Cardiac muscle cell (in vitro differentiated cells and primary cell): ENCODE data around the gene BAHCC1. TPM values are rescaled to one million over a fixed set of nuclear protein-coding genes. Genes with fewer than 3 reads are reported as not detected.

Experiments used
- DNase-seq, 2 donors: peaks; one replicate each; pipeline versions ENCODE4 v3.0.0 to v3.0.0-alpha.2; 2010 to 2017; ENCODE audit warnings: low read depth in 1 of 2, low spot score in 1 of 2
- H3K27ac ChIP-seq: fragments of 200-600 bp; sonication (generic); 2 replicates; pipeline ENCODE4 v1.5.1; 2016
- H3K27me3 ChIP-seq: fragments of 200-600 bp; sonication (generic); 2 replicates; pipeline ENCODE4 v1.6.0; 2016; ENCODE audit warnings: control low read depth
- H3K36me3 ChIP-seq: fragments of 200-600 bp; sonication (generic); 2 replicates; pipeline ENCODE4 v1.5.1; 2016; ENCODE audit warnings: control low read depth
- H3K4me1 ChIP-seq: fragments of 200-600 bp; sonication (generic); 2 replicates; pipeline ENCODE4 v1.8.1; 2017; ENCODE audit warnings: low read depth, mild to moderate bottlenecking, mixed run types
- H3K4me3 ChIP-seq: fragments of 200-600 bp; sonication (generic); 2 replicates; pipeline ENCODE4 v1.5.1; 2016; ENCODE audit warnings: mild to moderate bottlenecking
- H3K9me3 ChIP-seq: fragments of 200-600 bp; sonication (generic); 2 replicates; pipeline ENCODE4 v1.5.1; 2017; ENCODE audit warnings: low read depth, mild to moderate bottlenecking, control low read depth
- polyA plus RNA-seq: library from polyadenylated mRNA; unstranded; fragments of >200 nt; fragmentation: Nextera tagmentation; extraction: Ambion mirVana; gene quantifications from 2 replicates; pipeline ENCODE4 v1.2.1, GENCODE V29; 2016
- total RNA-seq: library from RNA; depleted of rRNA; stranded (reverse); fragments of >200 nt; gene quantifications from 2 replicates; pipeline ENCODE4 v1.2.3, GENCODE V29; 2016
- TF ChIP-seq, protein P1 (sequence below): IDR thresholded peaks from 2 replicates; pipeline ENCODE4 v1.5.1; 2012; ENCODE audit warnings: low read depth, mild to moderate bottlenecking, low read length

BAHCC1 gene
- total and polyA plus RNA-seq, 2 experiments from 2014 or later, result 20.3 to 47.3 TPM

DNA sequence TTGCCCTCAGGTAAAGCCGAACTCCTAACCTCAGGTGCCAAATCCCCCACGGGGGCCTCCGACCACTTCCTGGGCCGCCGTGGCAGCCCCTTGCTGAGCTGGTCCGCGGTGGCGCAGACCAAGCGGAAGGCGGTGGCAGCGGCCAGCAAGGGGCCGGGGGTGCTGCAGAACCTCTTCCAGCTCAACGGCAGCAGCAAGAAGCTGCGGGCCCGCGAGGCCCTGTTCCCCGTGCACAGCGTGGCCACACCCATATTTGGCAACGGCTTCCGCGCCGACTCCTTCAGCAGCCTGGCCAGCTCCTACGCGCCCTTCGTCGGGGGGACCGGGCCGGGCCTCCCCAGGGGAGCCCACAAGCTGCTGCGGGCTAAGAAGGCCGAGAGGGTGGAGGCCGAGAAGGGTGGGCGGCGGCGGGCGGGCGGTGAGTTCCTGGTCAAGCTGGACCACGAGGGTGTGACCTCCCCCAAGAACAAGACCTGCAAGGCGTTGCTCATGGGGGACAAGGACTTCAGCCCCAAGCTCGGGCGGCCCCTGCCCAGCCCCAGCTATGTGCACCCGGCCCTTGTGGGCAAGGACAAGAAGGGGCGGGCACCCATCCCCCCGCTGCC, 65.7 kb downstream of the BAHCC1 start:
- no peak overlapping the region for H3K4me3 ChIP-seq
- H3K9me3 ChIP-seq, result no peaks in the 10 kb centered on the region
- H3K36me3 ChIP-seq, result peaks cover 30% of the 10 kb centered on the region
- H3K27me3 ChIP-seq, result no peaks in the 10 kb centered on the region
- TF ChIP-seq, protein P1, sequence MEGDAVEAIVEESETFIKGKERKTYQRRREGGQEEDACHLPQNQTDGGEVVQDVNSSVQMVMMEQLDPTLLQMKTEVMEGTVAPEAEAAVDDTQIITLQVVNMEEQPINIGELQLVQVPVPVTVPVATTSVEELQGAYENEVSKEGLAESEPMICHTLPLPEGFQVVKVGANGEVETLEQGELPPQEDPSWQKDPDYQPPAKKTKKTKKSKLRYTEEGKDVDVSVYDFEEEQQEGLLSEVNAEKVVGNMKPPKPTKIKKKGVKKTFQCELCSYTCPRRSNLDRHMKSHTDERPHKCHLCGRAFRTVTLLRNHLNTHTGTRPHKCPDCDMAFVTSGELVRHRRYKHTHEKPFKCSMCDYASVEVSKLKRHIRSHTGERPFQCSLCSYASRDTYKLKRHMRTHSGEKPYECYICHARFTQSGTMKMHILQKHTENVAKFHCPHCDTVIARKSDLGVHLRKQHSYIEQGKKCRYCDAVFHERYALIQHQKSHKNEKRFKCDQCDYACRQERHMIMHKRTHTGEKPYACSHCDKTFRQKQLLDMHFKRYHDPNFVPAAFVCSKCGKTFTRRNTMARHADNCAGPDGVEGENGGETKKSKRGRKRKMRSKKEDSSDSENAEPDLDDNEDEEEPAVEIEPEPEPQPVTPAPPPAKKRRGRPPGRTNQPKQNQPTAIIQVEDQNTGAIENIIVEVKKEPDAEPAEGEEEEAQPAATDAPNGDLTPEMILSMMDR, result no peak
- DNase-seq, result no peak
- H3K4me1 ChIP-seq, result peaks cover 15% of the 10 kb centered on the region
- H3K27ac ChIP-seq, result no peak overlapping the region

DNA sequence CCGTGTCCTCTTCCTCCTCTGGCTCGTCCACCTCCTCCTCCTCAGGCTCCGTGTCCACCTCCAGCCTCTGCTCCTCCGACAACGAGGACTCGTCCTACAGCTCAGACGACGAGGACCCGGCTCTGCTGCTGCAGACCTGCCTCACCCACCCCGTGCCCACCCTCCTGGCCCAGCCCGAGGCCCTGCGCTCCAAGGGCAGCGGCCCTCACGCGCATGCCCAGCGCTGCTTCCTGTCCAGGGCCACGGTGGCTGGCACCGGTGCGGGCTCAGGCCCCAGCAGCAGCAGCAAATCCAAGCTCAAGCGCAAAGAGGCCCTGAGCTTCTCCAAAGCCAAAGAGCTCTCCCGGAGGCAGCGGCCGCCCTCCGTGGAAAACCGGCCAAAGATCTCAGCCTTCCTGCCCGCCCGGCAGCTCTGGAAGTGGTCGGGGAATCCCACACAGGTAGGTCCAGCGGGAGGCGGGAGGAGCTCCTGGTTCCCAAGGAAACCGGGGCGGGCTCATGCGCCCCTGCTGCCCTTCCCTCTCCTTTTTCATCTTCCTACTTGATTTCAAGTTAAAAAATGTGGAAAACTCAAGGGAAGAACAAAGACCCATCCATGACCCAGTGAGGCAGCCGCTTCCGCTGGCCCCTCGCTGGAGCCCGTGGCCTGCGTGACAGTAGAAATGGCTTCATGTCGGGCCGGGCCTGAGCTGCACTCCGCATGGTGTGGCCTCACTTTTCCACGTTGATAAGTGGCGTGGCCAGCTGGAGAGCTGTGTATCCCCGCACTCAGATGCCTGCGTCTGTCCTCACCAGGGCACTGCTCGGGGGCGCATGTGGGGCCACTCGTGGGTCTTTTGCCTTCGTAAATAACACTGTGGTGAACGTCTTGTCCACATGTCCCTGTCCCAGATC, 66.6 kb downstream of the BAHCC1 start:
- no peak for DNase-seq
- Histone ChIP-seq H3K4me3 (no peak overlapping the region), H3K4me1 (peaks cover 6% of the 10 kb centered on the region), H3K27ac (no peak overlapping the region), H3K27me3 (no peaks in the 10 kb centered on the region), H3K9me3 (no peaks in the 10 kb centered on the region), H3K36me3 (peaks cover 30% of the 10 kb centered on the region)
- TF ChIP-seq, protein P1, result no peak

DNA sequence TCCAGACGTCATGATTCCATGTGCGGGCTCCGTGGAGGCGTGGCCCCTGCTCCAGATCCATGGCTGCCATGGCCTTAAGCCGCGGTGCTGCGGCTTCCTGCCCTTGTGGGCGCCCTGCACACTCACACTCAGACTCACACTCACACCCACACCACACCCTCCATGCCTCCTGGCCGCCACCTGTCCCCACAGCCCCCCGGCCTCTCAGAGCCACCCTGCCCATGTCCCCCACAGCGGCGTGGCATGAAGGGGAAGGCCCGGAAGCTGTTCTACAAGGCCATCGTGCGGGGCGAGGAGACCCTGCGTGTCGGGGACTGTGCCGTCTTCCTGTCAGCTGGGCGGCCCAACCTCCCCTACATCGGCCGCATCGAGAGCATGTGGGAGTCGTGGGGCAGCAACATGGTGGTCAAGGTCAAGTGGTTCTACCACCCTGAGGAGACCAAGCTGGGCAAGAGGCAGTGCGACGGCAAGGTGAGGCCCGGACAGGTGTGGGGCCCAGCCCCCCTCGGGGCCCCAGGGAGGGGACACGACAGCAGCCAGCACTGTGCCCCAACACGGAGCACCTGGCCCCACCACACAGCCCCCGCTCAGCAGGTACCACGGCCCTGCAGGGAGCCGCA, 67.4 kb downstream of the BAHCC1 start:
- TF ChIP-seq, protein P1, result no peak
- Histone ChIP-seq H3K4me3 (no peak overlapping the region), H3K27ac (no peak overlapping the region), H3K36me3 (peaks cover 30% of the 10 kb centered on the region), H3K9me3 (no peaks in the 10 kb centered on the region), H3K4me1 (no peaks in the 10 kb centered on the region), H3K27me3 (no peaks in the 10 kb centered on the region)
- DNase-seq, result no peak

DNA sequence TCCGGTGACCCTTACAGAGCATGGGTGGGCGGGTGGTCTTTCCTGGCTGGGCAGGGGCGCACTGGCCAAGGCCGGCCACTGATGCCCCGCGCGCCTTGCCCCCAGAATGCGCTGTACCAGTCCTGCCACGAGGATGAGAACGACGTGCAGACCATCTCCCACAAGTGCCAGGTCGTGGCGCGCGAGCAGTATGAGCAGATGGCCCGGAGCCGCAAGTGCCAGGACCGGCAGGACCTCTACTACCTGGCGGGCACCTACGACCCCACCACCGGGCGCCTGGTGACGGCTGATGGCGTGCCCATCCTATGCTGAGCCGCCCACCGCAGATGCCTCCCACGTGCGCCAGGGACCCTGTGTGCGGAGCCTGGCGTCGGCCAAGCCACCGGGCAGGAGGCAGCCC, 68.2 kb downstream of the BAHCC1 start:
- DNase-seq, result no peak
- Histone ChIP-seq H3K4me3 (no peak overlapping the region), H3K9me3 (no peaks in the 10 kb centered on the region), H3K27ac (no peak overlapping the region), H3K4me1 (no peaks in the 10 kb centered on the region), H3K36me3 (peaks cover 30% of the 10 kb centered on the region), H3K27me3 (no peaks in the 10 kb centered on the region)
- TF ChIP-seq, protein P1, result no peak

DNA sequence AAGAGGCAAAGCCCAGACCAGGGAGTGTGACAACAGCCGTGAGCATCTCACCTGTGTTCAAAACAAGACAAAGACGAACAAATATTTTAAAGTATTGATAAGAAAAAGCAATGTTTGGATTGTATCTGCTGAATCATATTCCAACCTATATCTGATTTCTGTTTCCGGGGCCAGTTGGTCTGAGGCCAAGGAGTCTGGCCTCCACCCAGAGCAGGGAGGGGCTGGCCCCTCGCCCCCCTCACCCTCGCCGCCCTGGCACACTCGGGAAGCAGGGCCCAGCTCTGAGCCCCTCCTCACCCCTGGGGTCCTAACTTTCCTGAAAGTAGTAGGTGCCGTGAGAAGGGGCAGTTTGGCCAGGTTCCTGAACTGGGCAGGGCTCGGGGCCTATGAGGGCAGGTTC, 69.3 kb downstream of the BAHCC1 start:
- no peaks in the 10 kb centered on the region for H3K9me3 ChIP-seq
- H3K4me1 ChIP-seq, result no peaks in the 10 kb centered on the region
- TF ChIP-seq, protein P1, result no peak
- no peaks in the 10 kb centered on the region for H3K27me3 ChIP-seq
- H3K27ac ChIP-seq, result no peak overlapping the region
- DNase-seq, result no peak
- no peak overlapping the region for H3K4me3 ChIP-seq
- H3K36me3 ChIP-seq, result peaks cover 23% of the 10 kb centered on the region
